K562 (cell line): Measurements from ENCODE around the gene APBB2. TPM values are rescaled to one million over a fixed set of nuclear protein-coding genes. Genes with fewer than 3 reads are reported as not detected.

Experiments
- ATAC-seq: fragments of 200-7000 bp; cut with Tn5 transposase; 3 replicates; pipeline ENCODE4 v1.9.1; 2020; ENCODE audit warnings: moderate library complexity
- BruUV-seq: library from RNA; stranded (reverse); fragments of 400-500 nt; replicated peaks from 2 replicates; lab custom pipeline; 2021; lab: Mats Ljungman, UMichigan
- CTCF ChIA-PET: fragments of 300-600 bp; formaldehyde crosslinking; extraction: SDS; loops from one replicate; lab custom pipeline; 2021; ENCODE audit warnings: low intra/inter-chr PET ratio; lab: Yijun Ruan, JAX
- POLR2A ChIA-PET: fragments of 300-600, 350-650 bp; sonication (Branson Sonifier 250); formaldehyde crosslinking; extraction: SDS; loops from one replicate; lab custom pipeline; 2021; ENCODE audit warnings: antibody characterized with exemption, inconsistent platforms; lab: Yijun Ruan, JAX
- DNase-seq, 4 experiments: peaks; one replicate each; pipeline versions ENCODE4 v3.0.0 to v3.0.0-alpha.2; 2011 to 2018; ENCODE audit warnings: low spot score in 3 of 4, mixed read lengths in 3 of 4; ENCODE audit errors: extremely low read depth in 1 of 4
- FAIRE-seq: peaks from 2 replicates; lab custom pipeline; 2011; peaks lifted over from hg19 to GRCh38; lab: Jason Lieb, UNC
- H2AFZ ChIP-seq: 2 replicates; pipeline ENCODE4 v1.6.0; 2011; ENCODE audit warnings: low read depth, low read length, control low read depth, inconsistent platforms
- H3K27ac ChIP-seq: fragments of 200-600 bp; 3 replicates; pipeline ENCODE4 v1.8.0; 2011; ENCODE audit warnings: low read depth, mild to moderate bottlenecking, control low read depth, inconsistent platforms, low read length, moderate library complexity, mixed read lengths; ENCODE audit errors: extremely low read depth
- H3K27me3 ChIP-seq, 2 experiments: fragments of 300-600 bp in 1 of 2; 2 replicates in 1 of 2; 3 replicates in 1 of 2; pipeline versions ENCODE4 v1.6.0 to v1.8.0; 2011; ENCODE audit warnings: inconsistent platforms in 2 of 2, low read length in 2 of 2, mild to moderate bottlenecking in 1 of 2, mixed read lengths in 1 of 2, moderate library complexity in 1 of 2; ENCODE audit not compliant: control insufficient read depth in 2 of 2, insufficient read depth in 2 of 2
- H3K36me3 ChIP-seq: fragments of 300-600 bp; 3 replicates; pipeline ENCODE4 v1.8.0; 2011; ENCODE audit warnings: mild to moderate bottlenecking, low read length, inconsistent platforms; ENCODE audit not compliant: control insufficient read depth, insufficient read depth
- H3K4me1 ChIP-seq, 2 experiments: fragments of 200-600 bp in 1 of 2; replicated peaks in 1 of 2; 2 replicates in 1 of 2; 3 replicates in 1 of 2; pipeline versions ENCODE4 v1.5.1 to v1.8.0; 2011; ENCODE audit warnings: inconsistent platforms in 2 of 2, low read length in 2 of 2, mild to moderate bottlenecking in 1 of 2, mixed read lengths in 1 of 2, moderate library complexity in 1 of 2; ENCODE audit not compliant: control insufficient read depth in 2 of 2, insufficient read depth in 2 of 2
- H3K4me2 ChIP-seq: 2 replicates; pipeline ENCODE4 v1.6.1; 2011; ENCODE audit warnings: low read length, control low read depth, inconsistent platforms, mixed read lengths; ENCODE audit not compliant: insufficient read depth
- H3K4me3 ChIP-seq: fragments of 200-600 bp; sonication (generic), shearing (Covaris generic); 2 replicates; pipeline ENCODE4 v1.5.1; 2016; ENCODE audit warnings: control low read depth, inconsistent platforms
- H3K79me2 ChIP-seq: fragments of 200-600 bp; 3 replicates; pipeline ENCODE4 v1.8.0; 2011; ENCODE audit warnings: low read length, inconsistent platforms; ENCODE audit not compliant: control insufficient read depth, insufficient read depth
- H3K9ac ChIP-seq, 2 experiments: 2 replicates each; pipeline versions ENCODE4 v1.6.0 to v1.6.1; 2011; ENCODE audit warnings: low read depth in 2 of 2, low read length in 2 of 2, control low read depth in 1 of 2, inconsistent platforms in 1 of 2, mild to moderate bottlenecking in 1 of 2, mixed read lengths in 1 of 2; ENCODE audit not compliant: insufficient read depth in 1 of 2
- H3K9me1 ChIP-seq: one replicate; pipeline ENCODE4 v1.6.0; 2011; ENCODE audit warnings: inconsistent platforms, mild to moderate bottlenecking, low read length, moderate library complexity; ENCODE audit not compliant: control insufficient read depth, insufficient read depth
- H3K9me3 ChIP-seq: replicated peaks from 2 replicates; pipeline ENCODE4 v1.5.1; 2011; ENCODE audit warnings: low read depth, low read length, inconsistent platforms; ENCODE audit not compliant: control insufficient read depth, insufficient read depth
- H4K20me1 ChIP-seq: replicated peaks from 2 replicates; pipeline ENCODE4 v1.6.1; 2011; ENCODE audit warnings: low read length, inconsistent platforms, mixed read lengths; ENCODE audit not compliant: control insufficient read depth, insufficient read depth
- ADNP ChIP-seq: fragments of 200-800 bp; sonication (Bioruptor generic); IDR thresholded peaks from 2 replicates; pipeline ENCODE4 v1.6.1; 2016; ENCODE audit warnings: missing genetic modification characterization, missing compliant biosample characterization
- BMI1 ChIP-seq: fragments of 150-350 bp; IDR thresholded peaks from 2 replicates; pipeline ENCODE4 v1.6.1; 2014; ENCODE audit warnings: low read length
- CEBPB ChIP-seq: fragments of 450-650 bp; IDR thresholded peaks from 2 replicates; pipeline ENCODE4 v1.6.1; 2016; ENCODE audit warnings: missing genetic modification characterization, missing compliant biosample characterization
- ETS1 ChIP-seq: conservative IDR thresholded peaks from 2 replicates; pipeline ENCODE4 v1.6.1; 2011; ENCODE audit warnings: low read depth, mild to moderate bottlenecking, low read length; ENCODE audit not compliant: control insufficient read depth
- KHSRP ChIP-seq: fragments of 450-650 bp; IDR thresholded peaks from 2 replicates; pipeline ENCODE4 v1.6.1; 2017
- MNT ChIP-seq, 2 experiments: fragments of 450-650 bp; conservative IDR thresholded peaks; 2 replicates each; pipeline ENCODE4 v1.6.1; 2017; ENCODE audit warnings: mild to moderate bottlenecking in 2 of 2, moderate library complexity in 2 of 2
- NR3C1 ChIP-seq: sonication (generic); formaldehyde crosslinking; IDR thresholded peaks from 2 replicates; pipeline ENCODE4 v1.8.1; 2022; ENCODE audit warnings: missing genetic modification reagents
- PCBP2 ChIP-seq: fragments of 200-400 bp; formaldehyde crosslinking; IDR thresholded peaks from 2 replicates; pipeline ENCODE4 v1.6.1; 2018; ENCODE audit warnings: low read length, low read depth, mild to moderate bottlenecking, moderate library complexity; ENCODE audit not compliant: poor library complexity, severe bottlenecking
- ZNF24 ChIP-seq: fragments of 450-650 bp; IDR thresholded peaks from 2 replicates; pipeline ENCODE4 v1.6.1; 2016
- ZNF384 ChIP-seq: IDR thresholded peaks from 2 replicates; pipeline ENCODE4 v1.6.1; 2012; ENCODE audit warnings: low read depth, low read length, improper control_type of control experiment
- ZNF444 ChIP-seq: fragments of 250-450 bp; sonication (Bioruptor Pico); IDR thresholded peaks from 2 replicates; pipeline ENCODE4 v1.4.0; 2020; ENCODE audit warnings: mild to moderate bottlenecking, moderate library complexity
- ZNF551 ChIP-seq: fragments of 250-450 bp; sonication (Bioruptor Pico); IDR thresholded peaks from 2 replicates; pipeline ENCODE4 v1.5.0; 2021; ENCODE audit warnings: mild to moderate bottlenecking, moderate library complexity
- ZNF639 ChIP-seq, 2 experiments: fragments of 200-800 bp in 1 of 2; sonication (Bioruptor generic) in 1 of 2; sonication (generic) in 1 of 2; formaldehyde crosslinking in 1 of 2; IDR thresholded peaks in 1 of 2; conservative IDR thresholded peaks in 1 of 2; 2 replicates each; pipeline versions ENCODE4 v1.5.0 to v1.6.1; 2016 to 2020; ENCODE audit warnings: missing compliant biosample characterization in 1 of 2, missing genetic modification characterization in 1 of 2, missing genetic modification reagents in 1 of 2
- WGBS: fragments of 100-300 bp; shearing (Covaris generic); methylation state at CpG from one replicate; pipeline ENCODE4 v1.1.6; 2016; ENCODE audit warnings: low coverage, mixed read lengths; ENCODE audit not compliant: insufficient coverage; ENCODE audit errors: missing lambda C conversion rate; 5-methylcytosine and 5-hydroxymethylcytosine counted together
- in situ Hi-C: fragments of 300-500 bp; cut with MboI; formaldehyde crosslinking; loops from 4 replicates; pipeline ENCODE4 v1.15.0; 2018; ENCODE audit warnings: inconsistent platforms, mixed read lengths
- intact Hi-C: fragments of 100-400 bp; cut with micrococcal nuclease; formaldehyde crosslinking; loops from 2 replicates; pipeline ENCODE4 v1.14.2; 2022
- polyA plus RNA-seq, 8 experiments: library from polyadenylated mRNA; depleted of rRNA in 4 of 8; stranded (reverse) in 5 of 8; unstranded in 3 of 8; fragments of >200 nt; fragmentation: Nextera tagmentation in 2 of 8; fragmentation: Illumina TruSeq in 1 of 8; extraction: Ambion mirVana in 2 of 8; extraction: Trizol in 1 of 8; gene quantifications; 2 replicates each; pipeline versions ENCODE4 v1.2.1 to v1.2.3, GENCODE V29; 2011 to 2014; ENCODE audit warnings: inconsistent platforms in 1 of 8, missing spikeins in 1 of 8
- total RNA-seq, 7 experiments: library from RNA; depleted of rRNA in 6 of 7; stranded (reverse); fragments of >200 nt in 6 of 7; fragmentation: Illumina TruSeq in 2 of 7; extraction: Trizol in 2 of 7; gene quantifications; 2 replicates each; pipeline versions ENCODE4 v1.2.1 to v1.2.3, GENCODE V29; 2011 to 2021; ENCODE audit warnings: low replicate concordance in 1 of 7

Gene APBB2
- total and polyA plus RNA-seq, 9 of the 15 experiments (the other 6 are each of a cell fraction or from before 2014, with no cell fraction given): 0.08 to 2.1 (median 1.4) TPM

DNA sequence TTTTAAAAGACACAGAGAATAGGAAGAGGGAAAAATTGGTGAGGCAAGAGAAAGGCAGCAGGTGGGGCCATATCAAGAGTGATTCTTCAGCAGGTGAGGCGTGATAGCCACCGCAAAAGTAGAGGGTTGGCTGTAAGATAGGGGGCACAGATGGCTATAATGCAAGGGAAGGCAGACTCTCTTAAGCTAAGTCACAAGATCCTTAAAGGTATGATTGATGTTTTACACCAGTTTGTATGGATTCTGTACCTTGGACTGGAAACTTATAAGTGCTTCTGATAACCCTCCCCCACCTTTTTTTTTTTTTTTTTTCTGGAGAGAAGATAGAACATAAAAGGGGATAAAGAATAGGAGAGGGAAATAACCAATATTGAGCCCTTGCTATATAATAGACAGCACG is 424.6 kb downstream of the APBB2 start:
- no peaks in the 10 kb centered on the region for H3K9me3 ChIP-seq
- H3K4me3 ChIP-seq: no peak overlapping the region
- DNase-seq (no peak), FAIRE-seq (no peak), ATAC-seq (no peak)
- no peaks in the 10 kb centered on the region for H3K36me3 ChIP-seq
- intact Hi-C loops: no loop called here
- H3K27ac ChIP-seq: no peak overlapping the region
- no peak overlapping the region for H3K4me2 ChIP-seq
- TF ChIP-seq PCBP2 (no peak), KHSRP (no peak), ADNP (no peak), ETS1 (no peak), ZNF551 (CRISPR knock-in tag) (no peak), BMI1 (no peak), NR3C1 (CRISPR knock-in tag) (no peak), ZNF384 (no peak), CEBPB (no peak), ZNF444 (no peak), ZNF639 (CRISPR knock-in tag; conservative IDR thresholded peaks at IDR 0.05 in 1 of 2, IDR thresholded peaks at IDR 0.05 in 1 of 2) (no peak), ZNF24 (no peak), MNT (conservative IDR thresholded peaks at IDR 0.05) (no peak)
- no peaks in the 10 kb centered on the region for H3K79me2 ChIP-seq
- in situ Hi-C loops: no loop called here
- no peaks in the 10 kb centered on the region for H3K9me1 ChIP-seq
- H2AFZ ChIP-seq: no peak overlapping the region
- CTCF ChIA-PET: no interaction called here
- H4K20me1 ChIP-seq: no peaks in the 10 kb centered on the region
- 0% methylated on average over 3 of the region's 3 CpGs for WGBS
- peaks cover 0 to 4% of the 10 kb centered on the region in 2 experiments; a peak in 1 of 5 replicates for H3K27me3 ChIP-seq
- H3K4me1 ChIP-seq: no peaks in the 10 kb centered on the region
- no TSS peak for BruUV-seq
- POLR2A ChIA-PET: interaction anchor here (0.6 kb wide), 1 partner anchor 35 kb away, joined by 3 read pairs; no protein-coding TSS in a partner anchor
- no peak overlapping the region for H3K9ac ChIP-seq
